NB4 (cell line): ENCODE data around the gene SELPLG.

Source experiments
- CTCF ChIP-seq: IDR thresholded peaks from one replicate; pipeline ENCODE4 v1.5.1; 2012; ENCODE audit warnings: low read depth, low read length
- POLR2A ChIP-seq: IDR thresholded peaks from 2 replicates; pipeline ENCODE4 v1.6.1; 2011; ENCODE audit warnings: mild to moderate bottlenecking; ENCODE audit not compliant: insufficient read length; ENCODE audit errors: extremely low read depth
- TF ChIP-seq, protein P1 (sequence below): IDR thresholded peaks from 2 replicates; pipeline ENCODE4 v1.6.1; 2011; ENCODE audit warnings: low read depth, low read length

DNA sequence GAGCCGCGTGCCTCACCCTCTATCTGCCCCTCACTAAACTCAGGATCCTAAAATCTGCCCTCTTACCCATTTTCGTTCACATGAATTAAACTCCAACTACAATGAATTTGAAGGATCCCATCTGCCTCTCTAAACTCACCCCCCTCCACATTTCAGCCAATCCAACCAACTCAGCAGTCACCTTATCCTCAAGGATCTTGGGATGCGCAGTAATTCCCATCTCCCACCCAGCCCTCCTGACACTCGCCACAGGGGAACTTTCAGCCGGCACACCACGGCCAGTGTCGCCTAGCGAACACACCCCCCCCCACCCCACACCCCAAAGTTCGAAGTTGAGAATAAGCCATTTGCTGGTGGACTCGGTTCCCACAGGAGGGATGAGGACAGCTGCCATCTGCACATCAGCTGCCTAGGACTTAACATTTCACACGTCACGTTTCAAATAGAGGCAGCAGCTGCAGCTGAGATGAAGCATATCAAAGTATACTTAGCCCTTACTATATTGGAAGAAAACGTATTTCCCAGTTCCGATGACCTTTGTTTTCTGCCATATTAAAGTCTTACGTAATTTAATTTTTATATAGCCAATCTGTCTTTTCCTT, 8.7 kb upstream of the SELPLG start:
- TF ChIP-seq CTCF (no peak), POLR2A (no peak)
- TF ChIP-seq, protein P1, sequence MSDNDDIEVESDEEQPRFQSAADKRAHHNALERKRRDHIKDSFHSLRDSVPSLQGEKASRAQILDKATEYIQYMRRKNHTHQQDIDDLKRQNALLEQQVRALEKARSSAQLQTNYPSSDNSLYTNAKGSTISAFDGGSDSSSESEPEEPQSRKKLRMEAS: no peak
